GM13976 (cell line): ENCODE results near the gene RYR1.
"Not testable (repeated sequence)": the region's sequence is repeated elsewhere in the genome, so short reads cannot be mapped to it uniquely, and the experiment has no call there.

Experiments
- DNase-seq: peaks from one replicate; pipeline ENCODE4 v3.0.0; 2012; ENCODE audit warnings: low spot score
- CTCF ChIP-seq: IDR thresholded peaks from 2 replicates; pipeline ENCODE4 v1.5.1; 2012; ENCODE audit warnings: borderline replicate concordance, mild to moderate bottlenecking; ENCODE audit not compliant: insufficient read depth; ENCODE audit errors: extremely low read depth, missing control alignments, control extremely low read depth
- in situ Hi-C: fragments of 300-500 bp; cut with MboI; formaldehyde crosslinking; loops from one replicate; pipeline ENCODE4 v1.12.0; 2022; ENCODE audit warnings: low sequenced_read_pairs, mixed read lengths, inconsistent platforms; ENCODE audit not compliant: unreplicated experiment

RYR1 gene

GRCh38 chr19:38463365-38463764 lies 29.9 kb downstream of the RYR1 start:
- in situ Hi-C loops: no loop called here
- DNase-seq: no peak
- no peak for TF ChIP-seq CTCF

GRCh38 chr19:38464421-38465082 lies 31.1 kb downstream of the RYR1 start:
- DNase-seq: no peak
- TF ChIP-seq CTCF: no peak
- in situ Hi-C loops: no loop called here

DNA sequence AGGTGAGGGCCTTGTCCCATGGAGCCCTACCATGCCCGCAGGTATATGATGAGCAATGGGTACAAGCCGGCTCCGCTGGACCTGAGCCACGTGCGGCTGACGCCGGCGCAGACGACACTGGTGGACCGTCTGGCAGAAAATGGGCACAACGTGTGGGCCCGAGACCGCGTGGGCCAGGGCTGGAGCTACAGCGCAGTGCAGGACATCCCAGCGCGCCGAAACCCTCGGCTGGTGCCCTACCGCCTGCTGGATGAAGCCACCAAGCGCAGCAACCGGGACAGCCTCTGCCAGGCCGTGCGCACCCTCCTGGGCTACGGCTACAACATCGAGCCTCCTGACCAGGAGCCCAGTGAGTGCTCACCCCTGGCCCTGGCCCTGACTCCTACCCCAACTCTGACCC lies 32.6 kb downstream of the RYR1 start:
- in situ Hi-C loops: no loop called here
- DNase-seq: no peak
- no peak for TF ChIP-seq CTCF

GRCh38 chr19:38467541-38468525 lies 34.3 kb downstream of the RYR1 start:
- TF ChIP-seq CTCF: no peak
- in situ Hi-C loops: no loop called here
- no peak for DNase-seq

DNA sequence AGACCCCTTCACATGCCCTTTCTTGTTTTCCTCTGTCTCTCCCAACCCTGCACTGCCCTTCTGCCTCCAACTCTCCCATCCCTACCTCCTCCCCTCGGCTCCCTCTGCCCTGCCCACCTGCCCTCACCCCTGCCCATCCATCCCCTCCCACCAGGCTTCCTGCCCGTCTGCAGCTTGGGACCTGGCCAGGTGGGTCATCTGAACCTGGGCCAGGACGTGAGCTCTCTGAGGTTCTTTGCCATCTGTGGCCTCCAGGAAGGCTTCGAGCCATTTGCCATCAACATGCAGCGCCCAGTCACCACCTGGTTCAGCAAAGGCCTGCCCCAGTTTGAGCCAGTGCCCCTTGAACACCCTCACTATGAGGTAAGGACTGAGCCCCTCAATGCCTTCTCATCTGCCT lies 35.7 kb downstream of the RYR1 start:
- no peak for DNase-seq
- no peak for TF ChIP-seq CTCF
- in situ Hi-C loops: no loop called here

DNA sequence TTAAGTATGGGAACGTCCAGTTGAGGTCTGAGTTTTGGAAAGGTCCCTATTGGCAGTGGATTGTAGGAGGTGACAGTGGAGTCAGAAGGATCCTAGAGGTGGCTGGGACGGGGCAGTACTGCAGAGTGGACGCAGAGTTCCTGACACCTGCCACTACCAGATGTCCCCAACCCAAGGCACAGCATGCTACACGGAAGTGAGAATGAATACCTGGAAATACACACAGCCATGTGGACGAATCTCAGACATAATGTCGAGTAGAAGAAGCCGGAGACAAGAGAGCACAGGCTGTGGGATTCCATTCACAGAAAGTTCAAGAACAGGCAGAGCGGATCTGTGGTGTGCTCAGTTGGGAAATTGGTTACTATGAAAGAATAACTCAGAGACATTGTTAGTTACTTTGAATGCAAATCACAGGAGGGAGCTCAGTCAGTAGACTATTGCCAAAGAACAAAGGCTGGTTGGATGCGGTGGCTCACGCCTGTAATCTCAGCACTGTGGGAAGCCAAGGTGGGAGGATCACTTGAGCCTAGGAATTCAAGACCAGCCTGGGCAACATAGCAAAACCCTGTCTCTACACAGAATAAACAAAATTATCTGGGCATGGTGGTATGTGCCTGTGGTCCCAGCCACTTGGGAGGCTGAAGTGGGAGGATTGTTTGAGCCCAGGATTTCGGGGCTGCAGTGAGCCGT lies 37.4 kb downstream of the RYR1 start:
- in situ Hi-C loops: no loop called here
- TF ChIP-seq CTCF: no peak
- no peak for DNase-seq

DNA sequence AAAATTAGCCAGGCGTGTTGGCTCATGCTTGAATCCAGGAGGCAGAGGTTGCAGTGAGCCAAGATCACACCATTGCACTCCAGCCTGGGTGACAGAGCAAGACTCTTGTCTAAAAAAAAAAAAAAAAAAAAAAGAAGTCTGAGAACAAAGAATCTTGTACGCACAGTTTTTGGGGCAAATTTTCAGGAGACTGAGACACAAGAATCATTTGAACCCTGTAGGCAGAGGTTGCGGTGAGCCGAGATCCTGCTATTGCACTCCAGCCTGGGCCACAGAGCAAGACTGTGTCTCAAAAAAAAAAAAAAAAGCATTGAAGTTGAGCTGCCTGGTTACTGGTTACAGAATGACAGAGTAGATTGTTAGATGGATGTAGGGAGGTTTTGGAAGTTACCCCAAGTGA lies 39.2 kb downstream of the RYR1 start:
- in situ Hi-C loops, DNase-seq: not testable (repeated sequence)
